Sigmoid colon (tissue), 3 donors: ENCODE measurements around the gene SYNPO.

Experiments
- POLR2A ChIP-seq, 2 donors: fragments of 450-650 bp; IDR thresholded peaks; one replicate each; pipeline ENCODE4 v1.6.1; 2016; ENCODE audit warnings: antibody characterized with exemption in 2 of 2, mild to moderate bottlenecking in 2 of 2, moderate library complexity in 2 of 2
- TF ChIP-seq, protein P1 (sequence below), 4 experiments: fragments of 450-650 bp in 3 of 4; fragments of 200-600 bp in 1 of 4; IDR thresholded peaks; one replicate each; pipeline ENCODE4 v1.5.1; 2016 to 2019; ENCODE audit warnings: antibody characterized with exemption in 4 of 4, mild to moderate bottlenecking in 3 of 4, moderate library complexity in 2 of 4

DNA sequence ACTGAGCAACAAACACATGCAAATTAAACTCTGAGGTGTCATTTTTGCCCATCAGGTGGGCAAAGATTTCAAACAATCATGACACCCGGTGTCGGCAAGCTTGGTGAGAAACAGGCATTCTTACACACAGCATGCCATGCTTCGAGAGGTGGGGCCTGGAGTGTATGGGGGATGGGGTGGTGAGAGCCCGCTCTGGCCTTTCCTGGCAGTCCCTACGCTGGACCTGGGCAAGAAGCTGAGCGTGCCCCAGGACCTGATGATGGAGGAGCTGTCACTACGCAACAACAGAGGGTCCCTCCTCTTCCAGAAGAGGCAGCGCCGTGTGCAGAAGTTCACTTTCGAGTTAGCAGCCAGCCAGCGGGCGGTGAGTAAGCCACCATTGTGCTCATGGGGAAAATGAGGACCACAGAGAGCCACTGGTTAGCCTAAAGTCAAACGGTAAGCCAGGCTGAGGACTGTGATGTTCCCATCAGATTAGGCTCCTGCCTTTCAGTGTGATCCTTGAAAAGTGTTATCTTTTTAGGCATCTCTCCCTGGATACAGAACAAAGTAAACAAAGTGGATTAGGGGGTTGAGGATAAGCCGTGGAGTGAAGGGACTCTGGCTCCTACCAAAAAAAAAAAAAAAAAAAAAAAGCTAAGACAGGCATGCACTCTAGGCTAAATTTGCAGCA is 30.0 kb downstream of the SYNPO start:
- TF ChIP-seq, protein P1, sequence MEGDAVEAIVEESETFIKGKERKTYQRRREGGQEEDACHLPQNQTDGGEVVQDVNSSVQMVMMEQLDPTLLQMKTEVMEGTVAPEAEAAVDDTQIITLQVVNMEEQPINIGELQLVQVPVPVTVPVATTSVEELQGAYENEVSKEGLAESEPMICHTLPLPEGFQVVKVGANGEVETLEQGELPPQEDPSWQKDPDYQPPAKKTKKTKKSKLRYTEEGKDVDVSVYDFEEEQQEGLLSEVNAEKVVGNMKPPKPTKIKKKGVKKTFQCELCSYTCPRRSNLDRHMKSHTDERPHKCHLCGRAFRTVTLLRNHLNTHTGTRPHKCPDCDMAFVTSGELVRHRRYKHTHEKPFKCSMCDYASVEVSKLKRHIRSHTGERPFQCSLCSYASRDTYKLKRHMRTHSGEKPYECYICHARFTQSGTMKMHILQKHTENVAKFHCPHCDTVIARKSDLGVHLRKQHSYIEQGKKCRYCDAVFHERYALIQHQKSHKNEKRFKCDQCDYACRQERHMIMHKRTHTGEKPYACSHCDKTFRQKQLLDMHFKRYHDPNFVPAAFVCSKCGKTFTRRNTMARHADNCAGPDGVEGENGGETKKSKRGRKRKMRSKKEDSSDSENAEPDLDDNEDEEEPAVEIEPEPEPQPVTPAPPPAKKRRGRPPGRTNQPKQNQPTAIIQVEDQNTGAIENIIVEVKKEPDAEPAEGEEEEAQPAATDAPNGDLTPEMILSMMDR (IDR thresholded peaks at IDR 0.05) = no peak
- no peak for TF ChIP-seq POLR2A (IDR thresholded peaks at IDR 0.05)
